ENCODE measurements around the gene SYT3.
"Not testable (repeated sequence)": the region's sequence is repeated elsewhere in the genome, so short reads cannot be mapped to it uniquely, and the experiment has no call there.

SYT3 gene

DNA sequence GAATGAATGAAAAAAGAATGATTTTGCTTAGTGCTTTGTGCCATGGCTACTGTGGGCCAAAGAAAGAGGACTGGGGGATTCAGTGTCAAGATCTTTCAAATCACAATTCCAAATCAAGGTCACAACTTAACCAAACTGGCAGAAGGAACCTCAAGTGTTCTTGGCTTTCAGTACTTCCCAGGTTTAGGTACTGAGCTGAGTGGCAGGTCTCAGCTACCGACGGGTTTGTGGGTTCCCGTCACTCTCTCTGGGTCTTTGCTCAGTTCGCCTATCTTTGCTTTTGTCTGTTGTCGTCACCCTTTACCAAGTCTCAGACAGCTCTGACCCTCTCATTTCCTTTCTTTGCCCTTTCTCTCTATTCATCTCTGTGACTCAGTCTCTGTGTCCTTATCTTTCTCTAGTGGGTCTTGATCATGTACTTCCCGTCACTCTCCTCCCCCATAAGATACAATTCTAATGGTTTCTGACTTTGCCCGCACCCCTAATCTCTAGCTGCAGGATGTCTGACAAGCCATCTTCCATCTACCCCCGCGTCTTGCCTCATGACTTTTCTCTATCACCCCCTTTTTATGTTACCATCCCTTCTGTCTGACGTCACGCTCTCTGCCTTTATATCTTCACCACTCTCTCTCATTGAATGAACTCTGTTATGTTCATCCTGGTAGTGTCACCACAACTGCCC lies 38.1 kb downstream of the SYT3 start:
- no peak for DNase-seq

DNA sequence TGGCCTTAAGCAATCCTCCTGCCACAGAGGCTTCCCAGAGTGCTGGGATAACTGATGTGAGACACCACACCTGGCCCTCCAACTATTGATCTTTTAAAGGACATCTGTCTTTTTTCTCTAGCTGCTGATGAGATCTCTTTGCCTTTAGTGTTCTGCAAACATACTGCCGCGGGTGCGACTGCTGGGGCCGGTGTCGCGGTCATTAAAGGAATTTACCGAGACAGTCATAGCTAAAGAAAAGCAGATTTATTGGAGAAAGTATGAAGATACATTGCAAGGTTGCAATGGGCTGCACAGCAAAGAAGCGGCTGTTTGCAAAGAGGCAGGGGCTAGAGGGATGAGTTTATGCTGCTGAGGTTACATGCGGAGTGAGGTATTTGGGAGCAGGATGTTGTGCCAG lies 40.3 kb downstream of the SYT3 start:
- DNase-seq: no peak

DNA sequence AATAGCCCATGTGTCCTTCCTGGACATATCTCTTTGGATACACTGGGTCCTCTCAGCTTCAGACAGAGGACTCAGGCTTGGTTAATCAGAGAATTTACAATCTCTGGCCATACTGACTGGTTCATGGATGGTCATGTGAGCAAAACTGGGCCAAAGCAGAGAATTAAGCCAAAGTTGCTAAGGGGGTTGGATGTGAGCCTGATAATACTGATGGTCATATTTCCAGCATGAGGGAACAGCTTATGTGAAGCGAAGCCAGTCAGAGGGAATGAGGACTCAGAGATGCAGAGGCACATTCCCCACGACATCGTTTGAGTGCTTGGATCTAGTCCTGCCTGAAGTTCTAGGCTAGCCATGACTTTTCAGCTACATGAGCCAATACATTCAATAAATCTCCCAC lies 49.5 kb downstream of the SYT3 start:
- no peak for DNase-seq

DNA sequence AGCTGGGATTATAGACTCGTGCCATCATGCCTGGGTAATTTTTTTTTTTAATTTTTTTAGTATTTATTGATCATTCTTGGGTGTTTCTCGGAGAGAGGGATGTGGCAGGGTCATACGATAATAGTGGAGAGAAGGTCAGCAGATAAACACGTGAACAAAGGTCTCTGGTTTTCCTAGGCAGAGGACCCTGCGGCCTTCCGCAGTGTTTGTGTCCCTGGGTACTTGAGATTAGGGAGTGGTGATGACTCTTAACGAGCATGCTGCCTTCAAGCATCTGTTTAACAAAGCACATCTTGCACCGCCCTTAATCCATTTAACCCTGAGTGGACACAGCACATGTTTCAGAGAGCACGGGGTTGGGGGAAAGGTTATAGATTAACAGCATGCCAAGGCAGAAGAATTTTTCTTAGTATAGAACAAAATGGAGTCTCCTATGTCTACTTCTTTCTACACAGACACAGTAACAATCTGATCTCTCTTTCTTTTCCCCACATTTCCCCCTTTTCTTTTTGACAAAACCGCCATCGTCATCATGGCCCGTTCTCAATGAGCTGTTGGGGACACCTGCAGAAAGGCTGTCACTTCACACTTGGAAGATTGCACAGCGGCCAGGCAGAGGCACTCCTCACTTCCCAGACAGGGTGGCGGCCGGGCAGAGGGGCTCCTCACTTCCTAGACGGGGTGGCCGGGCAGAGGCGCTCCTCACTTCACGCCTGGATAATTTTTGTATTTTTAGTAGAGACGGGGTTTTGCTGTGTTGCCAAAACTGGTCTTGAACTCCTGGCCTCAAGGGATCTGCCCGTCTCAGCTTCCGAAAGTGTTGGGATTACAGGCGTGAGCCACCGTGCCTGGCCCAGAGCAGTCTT lies 57.7 kb downstream of the SYT3 start:
- not testable (repeated sequence) for DNase-seq

DNA sequence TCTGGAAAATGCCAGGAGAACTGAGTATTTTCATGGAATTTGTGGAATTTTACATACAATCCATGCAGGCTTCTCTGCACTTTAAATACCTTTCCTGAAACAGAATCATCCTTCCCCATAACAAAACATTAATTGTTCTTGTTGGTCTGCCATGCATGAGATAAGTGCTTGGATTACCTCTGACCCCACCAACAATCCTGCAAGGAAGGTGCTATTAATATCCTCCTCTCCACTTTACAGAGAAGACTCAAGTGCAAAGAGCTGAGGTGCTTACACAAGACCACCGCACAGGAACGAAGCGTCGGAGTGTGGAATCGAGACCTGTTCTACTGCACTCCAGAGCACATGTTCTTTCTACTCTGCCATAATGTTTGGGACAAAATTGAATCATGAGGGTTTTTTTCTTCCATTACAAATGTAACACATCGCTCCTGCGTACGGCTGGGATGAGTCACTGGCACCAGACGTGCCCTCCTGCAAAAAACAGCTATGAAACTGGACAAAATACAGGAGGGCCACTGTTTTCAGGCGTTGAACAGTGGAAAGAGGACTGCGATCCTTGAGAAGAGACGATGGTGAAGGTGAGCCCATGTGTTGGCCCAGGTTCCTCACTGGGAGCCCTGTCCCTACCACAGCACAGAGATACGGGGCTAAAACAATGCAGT lies 58.6 kb downstream of the SYT3 start:
- no peak for DNase-seq

DNA sequence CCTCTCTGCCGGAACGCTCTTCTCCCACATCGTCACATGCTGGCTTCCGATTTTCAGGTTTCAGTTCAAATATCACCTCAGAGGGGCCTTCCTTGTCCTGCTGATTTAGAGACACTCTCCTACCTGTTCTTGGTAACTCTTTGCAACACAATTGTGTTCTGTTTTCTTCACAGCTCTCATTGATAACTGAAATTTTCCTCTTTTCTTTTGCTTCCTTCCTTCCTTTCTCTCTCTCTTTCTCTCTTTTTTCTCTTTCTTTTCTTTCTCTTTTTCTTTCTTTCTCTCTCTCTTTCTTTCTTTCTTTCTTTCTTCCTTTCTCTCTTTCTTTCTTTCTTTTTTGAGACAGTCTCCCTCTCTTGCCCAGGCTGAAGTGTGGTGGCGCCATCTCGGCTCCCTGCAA lies 59.4 kb downstream of the SYT3 start:
- DNase-seq: no peak

DNA sequence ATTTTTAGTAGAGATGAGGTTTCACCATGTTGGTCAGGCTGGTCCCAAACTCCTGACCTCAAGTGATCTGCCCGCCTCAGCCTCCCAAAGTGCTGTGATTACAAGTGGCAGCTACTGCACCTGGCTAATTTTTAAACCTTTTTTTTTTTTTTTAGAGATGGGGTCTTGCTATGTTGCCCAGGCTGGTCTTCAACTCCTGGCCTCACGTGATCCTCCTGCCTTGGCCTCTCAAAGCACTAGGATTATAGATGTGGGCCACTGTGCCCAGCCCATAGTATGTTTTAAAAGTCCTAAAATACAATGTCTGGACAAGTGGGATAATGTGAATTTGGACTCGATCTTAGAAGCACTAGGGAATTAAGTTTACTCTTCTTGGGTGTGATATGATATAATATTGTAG lies 62.9 kb downstream of the SYT3 start:
- DNase-seq: not testable (repeated sequence)

DNA sequence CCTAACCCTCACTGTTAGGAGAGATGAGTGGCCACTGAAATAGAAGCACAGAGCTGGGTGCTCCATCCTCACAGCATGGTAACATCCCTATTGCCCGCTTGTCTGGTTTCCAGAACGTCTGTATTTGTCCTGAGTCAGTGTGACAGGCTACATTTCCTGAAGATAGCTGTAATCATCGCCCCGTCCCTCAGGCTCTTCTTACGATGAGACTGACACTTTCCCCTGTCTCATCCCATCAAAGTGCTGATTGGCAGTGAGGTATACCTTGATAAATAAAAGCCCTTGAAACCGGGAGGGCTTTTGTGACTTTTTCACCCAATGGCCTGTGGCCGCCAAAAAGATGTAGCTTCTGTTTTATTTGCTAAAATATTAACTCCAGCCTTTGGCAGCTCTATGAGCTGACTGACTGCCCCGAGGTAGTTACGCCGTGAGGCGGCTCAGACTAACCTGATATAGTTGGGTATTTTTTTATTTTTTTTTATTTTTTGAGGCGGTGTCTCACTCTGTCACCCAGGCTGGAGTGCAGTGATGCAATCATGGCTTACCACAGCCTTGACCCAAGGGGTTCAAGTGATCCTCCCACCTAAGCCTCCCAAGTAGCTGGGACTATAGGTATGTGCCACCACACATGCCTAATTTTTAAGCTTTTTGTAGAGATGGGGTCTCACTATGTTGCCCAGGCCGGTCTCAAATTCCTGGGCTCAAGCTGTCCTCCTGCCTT lies 65.8 kb downstream of the SYT3 start:
- no peak for DNase-seq
